Measurements from ENCODE around the gene PER1. TPM values are rescaled to one million over a fixed set of nuclear protein-coding genes. Genes with fewer than 3 reads are reported as not detected.

PER1 gene
- total RNA-seq, 1 donor from 2014 or later: 33.5 TPM

DNA sequence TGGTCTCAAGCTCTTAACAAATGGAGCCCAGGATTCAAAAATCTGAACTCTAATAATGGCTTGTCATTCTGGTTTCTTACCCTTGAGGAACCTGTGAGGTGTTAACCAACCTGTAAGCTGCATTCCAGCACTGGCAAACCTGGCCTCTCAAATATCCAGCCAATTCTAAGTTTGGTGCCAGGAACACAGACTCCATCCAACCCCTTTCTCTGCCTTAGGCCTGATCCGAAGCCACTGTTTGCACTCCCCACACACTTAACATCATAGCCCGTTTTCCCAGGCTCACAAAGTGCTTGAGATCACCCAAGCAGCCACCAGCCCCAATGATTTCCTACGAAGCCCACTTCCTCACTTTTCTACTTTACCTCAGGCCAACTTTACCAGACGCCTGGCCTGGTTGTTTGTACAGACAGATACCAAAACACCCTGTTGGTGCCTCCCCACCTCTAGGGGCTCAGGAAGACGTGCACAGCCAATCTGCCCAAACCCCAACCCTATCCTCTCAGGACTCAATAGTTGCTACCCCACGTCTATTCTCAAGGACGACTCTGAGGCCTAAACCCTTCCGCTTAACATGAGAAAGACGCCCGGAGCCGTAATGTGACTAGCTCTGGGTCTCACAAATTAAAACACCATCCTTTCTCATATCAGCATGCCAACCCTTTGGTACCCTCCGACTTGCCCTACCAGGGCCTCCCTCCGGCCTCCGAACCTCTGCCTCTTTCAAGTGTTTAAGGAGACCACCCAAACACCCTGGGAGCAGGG is 3.2 kb upstream of the PER1 start:
- intact Hi-C loops (cut with micrococcal nuclease): loop anchor here (5.0 to 10.0 kb wide), 3 partner anchors 229 to 298 kb away; partner anchors contain the start of genes CYB5D1, NAA38, NDEL1 and RPL26

DNA sequence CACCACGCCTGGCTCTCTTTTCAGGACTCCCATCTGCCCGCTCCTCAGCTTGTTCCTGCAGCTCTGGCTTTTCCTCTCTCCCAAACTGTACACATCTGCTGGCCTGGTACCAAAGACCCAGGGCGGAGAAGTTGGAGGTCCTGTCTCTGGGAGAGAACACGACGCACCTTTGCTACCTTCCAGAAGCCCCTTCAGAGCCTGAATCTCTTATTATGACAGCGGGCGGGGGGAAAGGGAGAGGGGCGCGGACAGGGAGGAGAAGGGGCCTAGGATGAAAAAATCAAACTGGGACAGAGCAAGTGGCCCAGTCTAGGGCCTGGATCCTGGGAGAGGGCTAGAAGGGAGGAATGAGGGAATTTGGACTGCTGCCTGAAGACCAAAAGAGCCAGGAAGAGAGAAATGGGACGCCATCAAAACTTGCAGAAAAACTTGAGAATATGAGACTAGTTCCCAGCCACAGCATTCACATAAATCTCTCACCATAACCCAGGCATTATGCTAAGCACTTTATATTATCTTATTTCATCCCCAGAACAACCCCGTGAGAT is 2.5 kb upstream of the PER1 start:
- intact Hi-C loops (cut with micrococcal nuclease): loop anchor here (5.0 to 10.0 kb wide), 3 partner anchors 230 to 297 kb away; partner anchors contain the start of genes CYB5D1, NAA38, NDEL1 and RPL26

DNA sequence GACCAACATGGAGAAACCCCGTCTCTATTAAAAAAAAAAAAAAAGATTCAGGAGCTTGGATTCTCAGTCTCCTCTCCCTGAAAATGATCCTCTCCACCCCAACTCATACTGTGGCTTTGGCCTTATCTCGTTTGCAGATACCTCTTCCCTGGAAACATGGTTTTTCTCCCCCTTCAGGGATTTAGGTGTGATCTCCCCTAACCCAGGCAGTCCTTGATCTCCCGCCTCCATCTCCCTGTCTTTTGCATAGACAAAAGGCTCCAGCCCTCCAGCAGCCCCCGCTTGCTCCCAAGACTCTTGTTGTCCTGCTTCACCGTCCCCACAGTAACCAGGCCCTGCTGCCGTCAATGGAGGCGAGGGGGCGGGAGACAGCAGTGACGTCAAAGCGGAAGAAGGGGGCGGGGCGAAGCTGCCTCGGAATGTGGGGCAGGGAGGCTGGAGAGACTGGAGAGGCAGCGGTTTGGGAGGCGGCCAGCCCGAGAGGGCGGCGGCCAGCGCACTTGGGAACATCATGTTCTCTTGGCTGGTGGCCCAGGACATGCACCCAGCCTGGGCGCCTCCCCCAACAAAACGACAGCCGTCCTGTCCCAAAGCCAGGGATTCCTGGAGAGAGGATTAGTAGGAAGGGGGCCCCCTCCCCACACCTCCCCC is 1.9 kb upstream of the PER1 start:
- intact Hi-C loops (cut with micrococcal nuclease): loop anchor here (10.0 kb wide), 2 partner anchors 231 to 281 kb away; partner anchors contain the start of genes NDEL1 and RPL26

DNA sequence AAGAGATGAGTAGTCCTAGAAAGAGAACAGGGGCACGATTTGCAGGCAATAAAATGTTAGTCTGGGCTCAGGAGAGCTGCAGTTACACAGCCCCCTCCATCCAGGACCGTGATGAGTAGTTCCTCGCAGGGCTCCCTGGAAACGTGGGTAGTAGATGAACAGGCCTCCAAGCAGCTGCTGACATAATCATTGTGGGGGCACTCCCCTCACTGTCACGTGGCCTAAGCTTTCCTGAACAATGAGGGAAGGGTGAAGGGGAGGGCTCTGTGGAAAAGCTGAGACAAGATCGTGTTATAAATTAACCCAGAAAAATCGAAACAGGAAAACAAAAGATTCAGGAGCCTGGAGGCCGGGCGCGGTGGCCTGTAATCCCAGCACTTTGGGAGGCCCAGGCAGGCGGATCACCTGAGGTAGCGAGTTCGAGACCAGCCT is 1.3 kb upstream of the PER1 start:
- intact Hi-C loops (cut with micrococcal nuclease): loop anchor here (10.0 kb wide), 2 partner anchors 231 to 281 kb away; partner anchors contain the start of genes NDEL1 and RPL26

DNA sequence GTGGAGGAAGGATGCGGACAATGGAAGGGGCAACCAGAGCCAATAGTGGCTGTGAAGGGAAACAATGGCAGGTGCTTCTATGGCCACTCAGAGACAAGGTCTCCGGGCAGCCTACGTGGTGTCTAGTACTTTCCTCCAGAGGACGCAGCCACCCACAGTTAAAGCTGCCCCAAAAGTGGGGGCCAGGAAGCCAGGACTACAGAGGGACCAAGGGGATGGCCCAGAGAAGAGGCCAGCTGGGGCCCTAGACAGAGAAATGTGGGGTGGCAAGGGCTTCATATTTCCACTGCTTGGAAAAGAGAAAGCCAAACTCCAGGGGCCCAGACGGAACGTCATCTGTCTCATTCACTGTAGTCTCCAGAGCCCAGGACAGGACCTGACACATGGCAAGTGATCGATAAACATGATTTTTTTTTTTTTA is 837 bp upstream of the PER1 start:
- intact Hi-C loops (cut with micrococcal nuclease): loop anchor here (10.0 kb wide), 2 partner anchors 232 to 282 kb away; partner anchors contain the start of genes NDEL1 and RPL26

DNA sequence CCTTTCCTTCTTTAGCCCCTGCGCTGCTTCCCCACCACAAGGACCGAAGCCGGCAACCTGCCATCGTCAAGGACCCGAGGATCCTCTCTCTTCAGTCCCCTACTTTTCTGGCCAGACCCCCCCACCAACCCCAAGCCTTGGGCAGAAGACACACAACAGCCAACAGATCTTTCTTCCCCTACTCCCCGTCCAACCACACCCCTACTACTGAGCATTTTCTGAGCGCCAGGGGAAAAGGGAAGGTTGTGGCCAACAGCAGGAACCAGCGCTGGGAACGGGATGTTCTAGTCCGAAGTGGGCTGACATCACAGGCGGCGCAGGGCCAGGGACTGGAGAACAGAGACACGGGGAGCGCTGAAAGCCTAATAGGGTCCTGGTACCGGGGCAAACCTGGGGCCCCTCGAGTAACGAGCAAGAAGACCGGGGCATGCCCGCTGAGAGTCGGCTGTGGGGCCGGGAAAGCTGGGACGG is 528 bp downstream of the PER1 start:
- intact Hi-C loops (cut with micrococcal nuclease): loop anchor here (1.0 to 10.0 kb wide), 3 partner anchors 12 to 283 kb away; partner anchors contain the start of genes NDEL1 and RPL26

DNA sequence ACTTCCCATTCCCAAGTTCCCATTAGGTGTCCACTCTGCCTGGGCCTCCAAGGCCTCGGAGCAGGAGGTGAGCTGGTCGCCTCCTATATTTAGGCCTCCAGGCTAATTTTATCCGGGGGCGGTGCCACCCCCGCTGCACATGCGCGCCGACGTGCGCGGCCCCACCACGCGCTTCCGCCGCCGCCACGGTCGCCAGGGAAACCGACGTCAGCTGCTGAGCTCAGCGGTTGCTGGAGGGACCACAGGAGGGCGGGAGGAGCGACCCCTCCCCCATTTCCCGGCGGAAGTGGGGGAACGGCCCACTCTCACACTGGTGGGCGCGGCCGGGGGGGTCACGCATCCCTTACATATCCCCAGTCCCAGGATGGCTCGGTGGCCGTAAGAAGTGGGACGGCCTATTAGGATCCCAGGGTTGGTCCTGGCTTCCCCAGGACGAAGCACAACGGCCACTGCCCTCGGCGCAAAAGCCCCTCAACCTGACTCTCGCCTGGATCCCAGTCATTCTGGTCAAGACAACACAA is 1.0 kb downstream of the PER1 start:
- intact Hi-C loops (cut with micrococcal nuclease): loop anchor here (1.0 to 10.0 kb wide), 3 partner anchors 12 to 284 kb away; partner anchors contain the start of genes NDEL1 and RPL26

DNA sequence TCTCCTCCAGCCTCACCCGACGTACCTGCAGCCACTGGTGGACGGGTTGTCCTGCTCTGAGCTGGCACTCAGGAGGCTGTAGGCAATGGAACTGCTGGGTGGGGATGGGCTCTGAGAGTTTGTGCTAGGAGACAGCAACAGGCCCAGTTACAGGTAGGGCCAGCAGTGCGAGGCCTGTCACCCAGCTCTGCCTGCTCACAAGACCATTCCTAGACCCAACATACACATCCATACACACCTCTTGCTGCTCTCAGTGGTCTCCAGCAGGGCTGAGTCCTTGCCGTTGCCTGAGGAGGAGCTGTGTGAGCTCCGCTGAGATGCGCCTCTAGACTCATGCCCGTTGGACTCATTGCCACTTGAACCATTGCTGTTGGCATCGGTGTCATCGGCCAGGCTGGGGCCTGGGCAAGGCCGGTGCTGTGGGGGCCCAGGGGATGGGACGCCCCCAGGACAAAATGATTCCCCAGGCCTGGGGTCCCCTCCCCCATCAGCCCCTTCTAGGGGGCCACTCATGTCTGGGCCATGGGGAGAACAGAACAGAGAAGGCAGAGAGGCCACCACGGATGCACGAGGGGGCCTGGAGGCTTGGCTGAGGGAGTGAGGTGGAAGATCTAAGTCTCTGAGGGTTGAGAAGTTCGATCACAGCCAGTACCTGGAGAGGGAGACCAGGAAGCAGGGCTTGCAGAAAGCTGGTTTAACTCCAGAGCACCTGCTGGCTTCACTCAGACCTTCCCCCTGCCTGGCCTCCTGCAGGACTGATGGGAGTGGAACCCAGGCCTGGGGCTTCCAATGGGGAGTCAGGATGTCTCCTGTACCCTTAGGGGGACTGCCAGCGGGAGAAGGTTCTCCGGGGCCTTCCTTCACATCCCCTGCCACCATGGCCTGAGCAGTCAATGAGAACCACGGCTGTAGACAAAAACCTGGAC is 1.7 kb downstream of the PER1 start:
- intact Hi-C loops (cut with micrococcal nuclease): loop anchor here (1.0 to 10.0 kb wide), 3 partner anchors 11 to 284 kb away; partner anchors contain the start of genes NDEL1 and RPL26

DNA sequence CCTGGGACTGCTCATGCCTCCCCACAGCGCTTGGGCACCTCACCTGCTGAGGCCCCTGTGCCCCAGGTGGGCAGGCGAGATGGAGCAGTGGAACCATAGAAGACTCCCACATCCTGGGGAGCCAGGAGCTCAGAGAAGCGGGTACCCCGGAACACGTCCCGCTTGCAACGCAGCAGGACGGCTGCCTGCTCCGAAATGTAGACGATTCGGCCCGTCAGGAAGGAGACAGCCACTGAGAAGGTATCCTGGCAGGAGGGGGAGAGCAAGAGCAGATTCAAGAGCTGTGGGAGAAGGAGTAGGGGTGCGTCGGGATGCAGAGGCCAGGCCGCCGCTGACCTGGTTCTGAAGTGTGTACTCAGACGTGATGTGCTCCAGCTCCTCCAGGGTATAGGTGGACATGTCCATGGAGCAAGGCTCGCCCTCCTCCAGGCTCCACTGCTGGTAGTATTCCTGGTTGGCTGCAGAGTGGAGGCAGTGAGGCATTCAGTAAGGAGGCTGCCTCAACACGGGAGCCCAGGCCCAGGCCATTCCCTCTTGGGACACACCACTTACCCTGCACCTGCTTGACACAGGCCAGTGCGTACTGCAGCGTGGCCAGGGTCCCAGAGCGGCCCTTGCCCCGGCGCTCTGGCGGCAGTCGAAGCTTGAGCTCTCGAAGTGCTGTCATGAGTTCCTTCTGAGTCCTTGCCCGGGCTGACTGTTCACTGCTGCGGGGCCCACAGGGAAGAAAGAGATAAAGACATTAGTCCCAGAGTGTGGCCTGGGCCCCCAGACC is 2.6 kb downstream of the PER1 start:
- intact Hi-C loops (cut with micrococcal nuclease): loop anchor here (10.0 kb wide), 2 partner anchors 235 to 285 kb away; partner anchors contain the start of genes NDEL1 and RPL26

DNA sequence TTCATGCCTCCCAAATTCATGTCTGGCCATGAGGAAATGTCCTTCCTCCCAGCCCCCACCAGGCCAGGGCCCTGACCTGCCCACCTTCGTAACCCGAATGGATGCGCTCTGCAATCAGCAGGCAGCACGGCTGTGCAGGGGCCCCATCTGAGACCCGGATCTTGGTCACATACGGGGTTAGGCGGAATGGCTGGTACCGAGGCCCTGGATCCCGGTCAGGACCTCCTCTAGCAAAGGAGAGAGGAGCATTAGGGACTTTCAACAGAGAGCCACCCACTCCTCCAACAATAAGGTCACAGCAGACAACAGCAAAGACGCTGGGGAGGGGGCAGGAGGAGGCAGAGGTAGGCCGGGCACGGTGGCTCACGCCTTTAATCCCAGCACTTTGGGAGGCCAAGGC is 3.6 kb downstream of the PER1 start:
- intact Hi-C loops (cut with micrococcal nuclease): no loop called here

DNA sequence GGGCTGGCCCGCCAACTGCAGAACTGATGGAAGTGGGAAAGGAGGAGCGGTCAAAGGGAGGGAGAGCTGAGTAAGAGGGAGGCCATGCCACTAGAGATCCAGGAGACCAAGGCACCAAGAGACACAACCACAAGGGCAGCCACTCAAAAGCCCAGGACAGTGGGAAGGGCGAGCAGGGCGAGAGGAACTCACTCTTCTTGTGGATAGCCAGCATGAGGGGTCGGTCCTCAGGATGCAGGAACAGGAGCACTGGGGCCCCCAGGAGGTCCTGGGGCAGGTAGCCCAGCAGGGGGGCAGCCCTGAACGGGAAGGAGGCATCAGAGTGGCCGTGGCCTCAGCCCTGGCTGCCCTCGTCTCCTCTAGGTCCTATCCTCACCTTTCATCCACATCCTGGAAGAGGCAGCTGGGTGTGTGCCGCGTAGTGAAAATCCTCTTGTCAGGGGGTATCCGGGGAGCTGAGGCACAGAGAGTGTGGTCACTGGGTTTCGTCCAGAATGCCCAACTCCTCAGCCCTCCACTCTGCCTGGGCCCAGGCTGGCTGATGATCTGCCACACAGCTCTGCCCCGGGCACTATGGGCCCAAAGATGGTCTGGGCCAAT is 4.3 kb downstream of the PER1 start:
- intact Hi-C loops (cut with micrococcal nuclease): no loop called here

DNA sequence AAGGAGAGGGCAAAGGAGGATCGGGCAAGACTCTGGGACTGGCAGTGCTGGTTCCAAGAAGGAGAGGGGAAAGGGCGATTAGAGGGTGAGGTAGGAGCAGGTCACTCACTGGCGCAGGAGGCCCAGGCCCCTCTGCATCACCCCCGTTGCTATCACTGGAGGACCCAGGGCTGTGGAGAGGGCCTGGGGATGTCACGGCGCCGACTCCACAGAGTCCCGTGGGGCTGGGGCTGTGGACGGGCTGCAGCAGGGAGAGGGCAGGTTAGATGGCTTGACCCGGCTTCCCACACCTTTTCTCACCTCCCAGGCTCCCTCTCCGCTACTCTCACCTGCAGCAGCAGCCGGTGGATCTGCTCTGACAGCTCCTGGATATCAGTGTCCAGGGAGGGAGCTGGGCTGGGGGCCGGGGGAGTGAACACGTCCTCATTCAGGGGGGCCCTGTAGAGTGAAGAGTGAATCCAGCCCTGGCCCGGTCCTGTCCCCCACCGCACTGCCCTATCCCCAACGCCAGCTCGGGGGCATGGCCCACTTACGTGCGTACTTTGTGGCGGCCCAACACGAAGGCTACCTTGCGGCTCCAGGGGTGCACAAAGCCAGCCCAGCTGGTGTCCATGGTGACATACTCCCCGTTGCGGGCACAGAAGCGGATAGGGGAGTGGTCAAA is 4.9 kb downstream of the PER1 start:
- intact Hi-C loops (cut with micrococcal nuclease): no loop called here

DNA sequence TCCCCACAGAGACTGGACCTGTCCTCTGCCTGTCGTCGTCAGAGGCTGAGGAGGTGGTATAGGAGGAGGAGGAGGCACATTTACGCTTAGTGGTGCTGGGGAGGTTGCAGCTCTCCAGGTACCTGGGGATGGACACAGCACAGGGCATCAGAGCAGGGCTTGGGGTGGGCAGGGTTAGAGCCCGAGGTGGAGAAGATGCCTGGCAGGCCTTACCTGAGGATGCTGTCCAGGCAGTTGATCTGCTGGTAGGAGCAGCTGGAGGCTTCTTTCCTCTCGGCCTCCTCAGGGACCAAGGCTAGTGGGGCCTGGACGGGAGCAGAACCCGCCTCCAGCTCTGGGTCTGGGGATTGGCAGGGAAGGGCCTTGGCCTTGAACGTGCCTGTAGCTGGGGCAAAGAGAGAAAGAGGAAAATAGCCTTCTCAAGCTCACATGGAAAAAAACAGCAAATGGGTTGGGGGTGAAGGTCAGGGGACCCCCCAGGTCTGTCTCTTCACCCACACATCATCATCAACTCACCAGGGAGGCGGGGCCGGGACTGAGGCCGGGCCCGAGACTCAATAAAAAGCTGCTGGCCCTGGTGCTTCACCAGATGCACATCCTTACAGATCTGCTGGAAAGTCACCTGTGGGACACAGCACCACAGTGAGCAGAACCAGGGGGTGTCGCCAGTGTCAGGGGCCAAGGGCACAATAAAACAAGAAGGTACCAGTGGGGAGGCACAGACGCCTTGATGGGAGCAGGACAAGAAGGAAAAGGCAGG is 5.6 kb downstream of the PER1 start:
- intact Hi-C loops (cut with micrococcal nuclease): no loop called here

DNA sequence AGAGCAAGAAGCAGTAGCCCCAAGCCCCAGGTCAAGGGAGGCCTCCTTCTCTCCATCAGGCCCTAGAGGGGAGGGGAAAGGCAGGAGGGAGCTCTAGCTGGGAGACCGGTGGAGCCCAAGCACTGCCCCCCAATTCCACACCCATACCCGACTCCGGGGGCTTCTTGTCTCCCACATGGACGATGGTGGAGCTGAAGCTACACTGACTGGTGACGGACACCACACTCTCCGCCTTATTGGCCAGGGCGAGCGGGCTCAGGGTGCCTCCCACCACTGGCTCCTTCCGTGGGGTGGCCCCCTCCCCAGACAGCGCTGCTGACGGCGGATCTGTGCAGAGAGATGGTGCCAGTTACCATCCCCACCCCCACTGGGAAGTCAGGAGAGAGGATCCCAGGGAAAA is 6.4 kb downstream of the PER1 start:
- intact Hi-C loops (cut with micrococcal nuclease): no loop called here

DNA sequence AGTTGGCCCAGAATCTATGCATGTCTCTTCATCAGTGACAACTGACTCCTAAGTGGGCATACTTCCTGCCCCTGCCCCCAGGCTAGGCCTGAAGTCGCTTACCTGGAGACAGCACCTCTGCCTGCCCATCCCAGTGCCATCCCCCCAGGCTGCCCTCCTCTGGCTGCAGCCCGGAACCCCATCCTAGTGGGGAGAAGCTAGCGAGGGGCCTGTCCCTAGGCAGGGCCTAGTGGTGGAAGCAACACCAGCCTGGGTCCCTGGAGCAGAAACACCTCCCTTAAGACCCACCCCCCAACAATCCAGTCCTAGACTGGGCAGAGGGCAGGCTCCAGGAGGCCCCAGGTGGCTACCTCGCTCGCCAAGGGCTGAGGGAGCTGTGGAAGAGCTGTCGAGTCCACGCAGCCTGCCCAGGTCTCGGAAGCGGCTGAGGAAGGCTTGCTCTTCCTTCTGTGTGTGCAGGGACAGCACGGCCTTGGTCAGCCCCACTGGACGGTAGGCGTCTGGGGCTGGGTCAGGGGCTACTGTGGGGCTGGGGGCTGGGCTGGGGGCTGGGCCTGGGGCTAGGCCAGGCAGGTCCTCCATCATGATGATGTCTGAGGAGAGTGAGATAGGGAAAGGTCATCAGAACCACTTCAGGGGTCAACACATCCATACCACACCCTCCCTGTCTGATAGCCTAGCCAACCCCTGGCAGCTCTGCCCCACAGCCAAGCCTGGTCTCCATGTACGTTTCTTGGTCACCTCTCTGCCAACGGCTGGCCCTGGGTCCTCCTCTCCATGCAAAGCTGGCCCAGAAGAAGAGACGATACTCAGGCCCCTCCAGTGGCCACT is 7.6 kb downstream of the PER1 start:
- intact Hi-C loops (cut with micrococcal nuclease): no loop called here

DNA sequence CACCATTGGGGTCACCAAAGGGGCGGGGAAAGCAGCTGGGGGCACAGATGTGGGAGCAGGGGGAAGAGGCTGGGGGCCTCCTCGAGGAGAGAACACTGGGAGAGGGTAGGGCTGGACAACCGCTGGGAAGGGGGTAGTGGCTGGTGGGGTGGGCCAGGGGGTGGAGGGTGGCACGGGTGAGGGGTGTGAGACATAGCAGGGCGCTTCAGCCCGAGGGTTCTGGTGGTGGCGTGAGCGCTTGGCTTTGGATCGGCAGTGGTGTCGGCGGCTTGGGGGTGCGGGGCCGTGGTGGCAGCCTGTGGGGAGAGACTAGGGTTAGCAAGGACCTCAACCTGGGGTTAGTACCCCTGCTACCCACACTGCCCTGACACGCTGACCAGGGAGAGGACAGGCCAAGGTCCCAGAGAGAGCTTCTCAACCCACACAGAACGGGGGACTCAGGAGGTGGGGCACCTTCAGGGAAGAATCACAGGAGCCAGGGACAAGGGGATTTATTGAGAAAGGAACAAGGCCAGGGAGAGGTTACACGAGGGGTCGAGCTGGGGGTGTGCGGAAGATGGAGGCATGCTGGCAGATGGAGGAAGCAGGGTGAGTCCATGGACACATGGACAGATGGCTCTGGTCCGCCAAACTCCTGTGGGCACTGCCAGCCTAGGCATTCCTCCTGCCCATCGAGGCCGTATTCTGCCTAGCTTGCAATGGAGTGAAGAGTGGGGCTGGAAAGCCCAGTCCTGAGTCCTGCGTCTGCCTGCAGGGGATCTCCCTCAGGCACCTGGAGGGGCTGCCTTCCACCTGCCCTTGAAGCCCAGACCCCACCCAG is 8.4 kb downstream of the PER1 start:
- intact Hi-C loops (cut with micrococcal nuclease): no loop called here

All from T-helper 1 cell treated with Interleukin-12 subunit alpha and Interleukin-12 subunit beta and Interleukin-4 antibody, amounts not matched to agents 30 ng/mL and 1 ng/mL, for 36 hours (primary cell).